GM18507 (cell line): ENCODE data around the gene KCNQ1.

Experiments used
- DNase-seq: peaks from one replicate; pipeline ENCODE4 v3.0.0; 2011; ENCODE audit warnings: low read depth; ENCODE audit not compliant: insufficient read length; ENCODE audit errors: extremely low spot score
- FAIRE-seq: peaks from 2 replicates; lab custom pipeline; 2011; peaks lifted over from hg19 to GRCh38; lab: Jason Lieb, UNC

KCNQ1 gene

DNA sequence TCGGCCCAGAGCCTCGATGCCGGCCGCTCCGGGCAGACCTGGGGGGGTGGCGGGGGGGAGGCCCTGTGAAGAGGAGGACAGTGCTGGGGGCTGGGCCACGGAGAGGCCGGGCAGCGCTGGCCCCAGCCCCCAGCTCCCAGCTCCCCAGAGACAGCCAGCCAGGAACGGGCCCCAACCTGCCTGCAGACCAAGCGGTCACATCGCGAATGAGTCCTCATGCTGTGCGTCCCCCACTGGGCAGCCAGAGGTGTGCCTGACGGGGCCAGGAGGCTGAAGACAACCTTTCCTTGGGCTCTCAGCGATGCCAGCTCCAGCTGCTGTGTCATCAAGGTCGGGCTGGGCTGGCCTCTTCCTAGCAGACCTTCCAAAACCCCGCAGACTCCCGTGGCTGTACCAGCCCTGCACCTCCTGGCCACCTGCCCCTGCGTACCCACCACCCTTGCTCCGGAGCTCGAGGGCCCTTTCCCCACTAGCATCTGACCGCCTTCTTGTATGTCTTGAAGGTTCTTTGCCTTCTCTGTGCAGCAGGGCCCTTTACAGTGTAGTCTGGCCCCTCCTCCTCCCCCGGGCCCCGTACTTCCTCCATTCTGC, 352.4 kb downstream of the KCNQ1 start:
- FAIRE-seq = no peak
- DNase-seq = no peak

GRCh38 chr11:2797741-2798361, 353.0 kb downstream of the KCNQ1 start:
- FAIRE-seq = no peak

GRCh38 chr11:2798951-2799761, 354.3 kb downstream of the KCNQ1 start:
- DNase-seq = no peak
- no peak for FAIRE-seq

More at GRCh38 chr11:2797741-2798361, 353.0 kb downstream of the KCNQ1 start:
- DNase-seq = no peak

- FAIRE-seq = no peak
- no peak for DNase-seq
These were observed 355.3 kb downstream of the KCNQ1 start for GRCh38 chr11:2799881-2800654.

GRCh38 chr11:2800655-2801531, 356.1 kb downstream of the KCNQ1 start:
- no peak for DNase-seq
- no peak for FAIRE-seq

DNA sequence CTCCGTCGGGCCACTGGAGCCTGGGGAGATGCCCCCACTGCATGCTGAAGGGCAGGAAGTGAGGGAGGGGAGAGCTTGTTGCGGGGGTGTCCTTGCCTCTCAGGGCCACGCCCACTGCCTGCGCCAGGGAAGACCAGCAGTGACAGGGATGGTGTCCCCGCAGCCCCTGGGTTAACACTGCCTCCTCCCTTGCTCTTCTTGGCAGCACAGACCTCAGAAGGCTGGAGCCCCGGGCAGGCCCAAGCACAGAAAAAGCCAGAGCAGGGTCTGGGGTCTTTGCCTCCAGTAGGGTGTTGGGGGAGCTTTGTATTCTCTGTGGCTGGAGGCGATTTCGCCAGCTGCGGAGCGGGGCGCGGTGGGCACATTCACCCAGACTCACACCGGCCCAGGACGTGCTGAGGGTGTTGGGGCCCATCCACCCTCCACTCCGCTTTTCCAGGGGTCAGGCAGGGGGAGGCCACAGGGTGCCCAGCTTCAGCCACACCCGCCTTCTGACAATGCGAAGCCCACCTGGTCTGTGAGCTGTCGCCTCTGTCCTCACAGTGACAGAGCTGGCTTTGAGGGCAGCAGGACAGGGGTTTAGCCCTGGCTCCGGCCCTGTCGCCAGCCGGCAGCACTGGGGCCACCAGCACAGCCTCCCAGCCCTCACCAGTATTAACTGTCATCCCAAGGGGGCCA, 357.0 kb downstream of the KCNQ1 start:
- DNase-seq (no peak), FAIRE-seq (no peak)

DNA sequence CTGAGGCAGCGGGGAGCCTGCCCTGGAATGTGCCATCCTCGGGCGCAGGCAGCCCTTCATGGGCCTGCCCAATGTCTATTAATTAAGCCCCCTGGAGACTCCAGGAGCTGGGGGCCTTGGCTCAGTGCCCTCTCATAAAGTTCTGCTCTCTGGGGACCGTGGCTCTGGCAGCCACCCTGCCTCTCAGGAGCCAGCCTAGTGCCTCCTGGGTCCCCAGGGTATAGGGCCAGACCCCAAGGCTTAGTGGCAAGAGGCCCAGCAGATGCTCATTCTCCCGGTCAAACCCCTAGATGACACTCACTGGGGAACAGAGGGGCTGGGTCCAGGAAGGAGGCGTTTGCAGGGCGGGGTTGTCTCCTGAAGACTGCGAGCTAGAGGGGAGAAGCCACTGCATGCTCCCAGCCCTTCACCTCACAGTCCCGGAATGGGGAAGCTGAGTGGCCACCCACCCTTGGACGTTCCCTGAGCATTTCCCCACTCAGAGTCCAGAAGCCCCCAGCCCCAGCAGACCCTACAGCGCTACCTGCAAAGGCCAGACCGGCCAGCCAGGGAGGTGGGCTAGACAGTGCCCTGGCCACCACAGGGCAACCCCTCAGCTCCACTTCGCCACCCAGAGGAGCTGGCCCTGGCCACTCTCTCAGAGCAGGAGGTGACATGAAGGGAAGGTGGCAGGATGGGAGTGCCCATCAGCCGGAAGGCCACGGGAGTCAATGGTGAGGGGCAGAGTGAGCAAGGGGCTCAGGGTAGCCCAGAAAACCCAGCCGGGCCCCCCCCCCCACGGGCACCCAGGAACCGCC, 357.8 kb downstream of the KCNQ1 start:
- no peak for DNase-seq
- no peak for FAIRE-seq

DNA sequence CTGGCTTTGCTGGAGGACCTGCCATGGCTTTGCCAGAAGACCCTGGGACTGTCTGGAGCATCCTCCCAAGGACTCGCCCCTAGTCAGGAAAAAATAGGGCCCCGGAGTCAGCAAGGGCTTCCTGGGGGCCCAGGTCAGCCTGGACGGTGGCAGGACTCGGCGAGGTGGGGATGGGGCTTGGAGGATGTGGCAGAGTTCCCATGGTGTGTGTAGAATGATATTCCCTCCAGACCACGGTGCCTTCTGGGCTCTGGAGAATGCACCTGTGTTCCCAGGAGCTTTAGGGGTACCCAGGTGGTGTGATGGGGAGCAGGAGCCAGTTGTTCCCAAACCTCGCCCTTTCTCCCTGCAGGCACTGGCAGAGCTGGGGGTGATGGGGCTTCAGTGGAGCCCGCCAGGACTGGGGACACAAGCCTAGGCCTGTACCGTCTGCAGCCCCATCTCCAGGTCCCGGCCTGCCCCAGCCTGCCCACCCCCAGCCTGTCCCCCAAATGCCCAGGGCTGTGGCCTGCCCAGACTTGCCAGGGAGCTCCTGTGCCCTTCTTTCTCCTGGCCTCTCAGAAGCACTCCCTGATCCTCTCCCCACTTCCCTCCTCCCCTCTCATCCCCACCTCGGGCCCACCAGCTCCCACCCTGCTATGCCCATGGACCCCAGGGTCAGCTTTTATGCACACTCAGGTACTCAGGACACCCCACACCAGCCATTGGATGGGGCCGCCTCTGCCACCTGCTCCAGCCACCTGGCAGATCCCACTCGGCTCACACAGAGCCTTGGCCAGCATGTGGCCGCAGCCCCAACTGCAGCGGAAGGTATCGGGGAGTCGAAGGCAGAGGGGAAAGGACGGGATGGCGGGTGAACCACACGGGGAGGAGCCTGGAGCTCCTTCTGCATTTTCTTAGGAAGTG, 358.6 kb downstream of the KCNQ1 start:
- no peak for FAIRE-seq

DNA sequence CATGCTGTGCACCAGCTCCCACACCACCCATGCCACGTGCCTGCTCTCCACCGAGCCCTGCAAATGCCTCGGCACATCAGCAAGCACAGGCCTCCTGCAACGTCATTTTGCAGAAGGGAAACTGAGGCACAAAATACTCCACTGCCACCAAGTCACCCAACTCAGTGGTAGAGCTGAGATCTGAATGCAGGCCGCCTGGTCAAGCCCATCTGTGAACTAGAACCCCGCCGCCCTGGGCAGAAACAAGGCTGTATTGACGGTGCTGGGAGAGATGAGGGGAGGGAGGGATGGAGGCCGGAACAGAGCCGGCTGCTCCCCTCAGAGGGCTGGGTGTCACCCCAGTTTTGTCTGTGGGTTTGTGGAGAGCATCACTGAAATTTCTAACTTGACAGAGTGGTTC, 359.4 kb downstream of the KCNQ1 start:
- FAIRE-seq = no peak
- no peak for DNase-seq

More for the DNA sequence above, 358.6 kb downstream of the KCNQ1 start:
- DNase-seq = no peak

- no peak for FAIRE-seq
- no peak for DNase-seq
These were observed 360.0 kb downstream of the KCNQ1 start for GRCh38 chr11:2804701-2805387.

- DNase-seq = no peak
- FAIRE-seq = no peak
These were observed 360.7 kb downstream of the KCNQ1 start for GRCh38 chr11:2805388-2806056.

- DNase-seq (no peak), FAIRE-seq (no peak)
These were observed 361.7 kb downstream of the KCNQ1 start for GRCh38 chr11:2806351-2807024.

DNA sequence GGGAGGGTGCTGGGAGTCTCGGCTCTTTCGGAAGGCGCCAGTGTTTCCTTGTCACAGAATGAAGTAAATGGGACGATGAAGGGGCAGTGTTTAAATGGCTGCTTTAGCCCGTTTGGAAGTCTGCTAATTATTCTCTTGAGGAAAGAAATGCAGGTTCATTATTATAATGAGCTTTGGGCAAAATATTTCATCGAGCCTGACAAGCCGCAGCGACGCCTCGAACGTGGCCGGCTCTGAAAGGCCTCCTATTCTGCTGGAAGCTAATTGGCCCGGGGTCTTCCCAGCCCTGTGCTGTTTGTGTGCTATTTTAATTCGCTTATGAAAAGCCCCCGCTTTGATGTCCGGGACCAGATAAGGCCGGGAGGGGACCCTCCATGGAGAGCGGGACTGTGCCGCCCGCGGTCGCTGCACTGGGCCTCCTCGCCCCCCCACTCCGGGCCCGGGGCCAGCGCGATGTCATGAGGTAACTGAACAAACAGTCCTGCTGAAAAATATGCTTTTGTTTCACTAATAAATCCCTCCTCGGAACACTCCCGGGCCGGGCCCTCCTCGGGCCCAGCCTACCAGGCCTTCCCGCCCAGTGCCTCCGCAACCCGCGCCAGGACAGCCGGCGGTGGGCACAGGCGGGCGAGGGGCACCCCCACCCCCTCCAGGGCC, 362.3 kb downstream of the KCNQ1 start:
- no peak for FAIRE-seq
- DNase-seq = no peak

GRCh38 chr11:2807801-2808241, 363.0 kb downstream of the KCNQ1 start:
- FAIRE-seq (no peak), DNase-seq (no peak)
